ENCODE results near the gene ZNF669.

The ZNF669 gene

DNA sequence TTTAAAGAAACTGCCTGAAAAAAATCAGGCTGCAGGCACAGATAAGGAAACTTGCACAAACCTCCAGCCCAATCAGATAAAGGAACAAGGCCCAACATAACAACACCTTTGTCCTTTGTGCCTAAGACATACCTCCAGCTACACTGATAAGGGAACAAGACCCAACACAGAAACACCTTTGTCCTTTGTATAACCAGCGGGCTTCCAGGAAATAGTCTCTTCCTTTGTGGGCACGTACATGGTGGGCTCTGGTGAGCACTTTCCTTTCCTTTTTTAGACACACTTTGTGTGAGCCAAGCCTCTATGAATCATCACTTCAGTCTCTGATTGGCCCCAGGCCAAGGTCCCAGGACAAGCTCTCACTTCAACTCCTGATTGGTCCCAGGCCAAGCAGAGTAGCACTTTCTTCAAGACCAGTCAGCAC is 49.2 kb downstream of the ZNF669 start:
- DNase-seq = no peak

All from NCI-H510A treated with DMSO at 0.1 percent for 48 hours (cell line).